DND-41 (cell line): ENCODE results near the gene SRP14.

Source experiments
- ATAC-seq: fragments of 200-7000 bp; cut with Tn5 transposase; 3 replicates; pipeline ENCODE4 v1.9.1; 2021; ENCODE audit warnings: low read depth; ENCODE audit not compliant: insufficient read depth
- DNase-seq: peaks from one replicate; pipeline ENCODE4 v3.0.0-alpha.2; 2020
- H2AFZ ChIP-seq: 2 replicates; pipeline ENCODE4 v1.6.0; 2012; ENCODE audit warnings: low read depth, low read length
- H3K27ac ChIP-seq: 2 replicates; pipeline ENCODE4 v1.5.1; 2012; ENCODE audit warnings: low read length, inconsistent platforms
- H3K27me3 ChIP-seq: fragments of 200-600 bp; sonication (generic); 2 replicates; pipeline ENCODE4 v1.6.0; 2012; ENCODE audit warnings: low read length, mild to moderate bottlenecking, inconsistent platforms; ENCODE audit not compliant: insufficient read depth, poor library complexity
- H3K36me3 ChIP-seq: 2 replicates; pipeline ENCODE4 v1.5.1; 2012; ENCODE audit warnings: low read length, inconsistent platforms; ENCODE audit not compliant: insufficient read depth
- H3K4me1 ChIP-seq: 2 replicates; pipeline ENCODE4 v1.5.1; 2012; ENCODE audit warnings: mild to moderate bottlenecking, low read length; ENCODE audit not compliant: insufficient read depth
- H3K4me2 ChIP-seq: 2 replicates; pipeline ENCODE4 v1.6.0; 2012; ENCODE audit warnings: mild to moderate bottlenecking, moderate library complexity, low read length, inconsistent platforms; ENCODE audit not compliant: insufficient read depth
- H3K4me3 ChIP-seq, 2 experiments: fragments of 200-600 bp in 1 of 2; shearing (Covaris generic) in 1 of 2; 2 replicates each; pipeline ENCODE4 v1.5.1; 2012 to 2016; ENCODE audit warnings: inconsistent platforms in 2 of 2, low read length in 2 of 2, mild to moderate bottlenecking in 2 of 2, low read depth in 1 of 2, moderate library complexity in 1 of 2
- H3K79me2 ChIP-seq: 2 replicates; pipeline ENCODE4 v1.6.0; 2012; ENCODE audit warnings: low read length, inconsistent platforms; ENCODE audit not compliant: insufficient read depth
- H3K9ac ChIP-seq: 2 replicates; pipeline ENCODE4 v1.6.0; 2012; ENCODE audit warnings: low read depth, mild to moderate bottlenecking, inconsistent platforms, low read length, moderate library complexity
- H3K9me3 ChIP-seq: 2 replicates; pipeline ENCODE4 v1.5.1; 2012; ENCODE audit warnings: low read length, moderate library complexity, mild to moderate bottlenecking, inconsistent platforms; ENCODE audit not compliant: insufficient read depth, severe bottlenecking
- H4K20me1 ChIP-seq: 2 replicates; pipeline ENCODE4 v1.6.0; 2012; ENCODE audit warnings: low read length; ENCODE audit not compliant: insufficient read depth
- EZH2 ChIP-seq: IDR thresholded peaks from 3 replicates; pipeline ENCODE4 v1.6.1; 2012; ENCODE audit warnings: borderline replicate concordance, low read depth, mild to moderate bottlenecking, moderate library complexity, low read length, inconsistent platforms; ENCODE audit not compliant: severe bottlenecking
- TF ChIP-seq, protein P1 (sequence below): IDR thresholded peaks from 2 replicates; pipeline ENCODE4 v1.5.1; 2012; ENCODE audit warnings: borderline replicate concordance, low read length, moderate library complexity, mild to moderate bottlenecking; ENCODE audit not compliant: poor library complexity, severe bottlenecking; ENCODE audit errors: extremely low read depth

Gene SRP14

GRCh38 chr15:40038638-40039543 is at the start of gene SRP14:
TSS of gene SRP14 (minus strand) at chr15:40039181. CDS start at chr15:40039116, 65 bp downstream.
- H3K9ac ChIP-seq = peak within 1 kb of the TSS; percentile 88
- peaks cover 63% of the 10 kb centered on the region for H3K79me2 ChIP-seq
- ATAC-seq (peak; percentile 95), DNase-seq (peak; percentile 93)
- peaks cover 34% of the 10 kb centered on the region for H3K4me1 ChIP-seq
- no peaks in the 10 kb centered on the region for H3K9me3 ChIP-seq
- peak within 1 kb of the TSS; percentile 89 for H3K4me2 ChIP-seq
- no peak for TF ChIP-seq EZH2
- TF ChIP-seq, protein P1, sequence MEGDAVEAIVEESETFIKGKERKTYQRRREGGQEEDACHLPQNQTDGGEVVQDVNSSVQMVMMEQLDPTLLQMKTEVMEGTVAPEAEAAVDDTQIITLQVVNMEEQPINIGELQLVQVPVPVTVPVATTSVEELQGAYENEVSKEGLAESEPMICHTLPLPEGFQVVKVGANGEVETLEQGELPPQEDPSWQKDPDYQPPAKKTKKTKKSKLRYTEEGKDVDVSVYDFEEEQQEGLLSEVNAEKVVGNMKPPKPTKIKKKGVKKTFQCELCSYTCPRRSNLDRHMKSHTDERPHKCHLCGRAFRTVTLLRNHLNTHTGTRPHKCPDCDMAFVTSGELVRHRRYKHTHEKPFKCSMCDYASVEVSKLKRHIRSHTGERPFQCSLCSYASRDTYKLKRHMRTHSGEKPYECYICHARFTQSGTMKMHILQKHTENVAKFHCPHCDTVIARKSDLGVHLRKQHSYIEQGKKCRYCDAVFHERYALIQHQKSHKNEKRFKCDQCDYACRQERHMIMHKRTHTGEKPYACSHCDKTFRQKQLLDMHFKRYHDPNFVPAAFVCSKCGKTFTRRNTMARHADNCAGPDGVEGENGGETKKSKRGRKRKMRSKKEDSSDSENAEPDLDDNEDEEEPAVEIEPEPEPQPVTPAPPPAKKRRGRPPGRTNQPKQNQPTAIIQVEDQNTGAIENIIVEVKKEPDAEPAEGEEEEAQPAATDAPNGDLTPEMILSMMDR = peak; percentile 1
- H3K36me3 ChIP-seq = peaks cover 49% of the 10 kb centered on the region
- H3K4me3 ChIP-seq = peak within 1 kb of the TSS; percentile 50 to 98
- H3K27ac ChIP-seq = peak within 1 kb of the TSS; percentile 96
- peak within 1 kb of the TSS; percentile 99 for H2AFZ ChIP-seq
- H4K20me1 ChIP-seq = peaks cover 4% of the 10 kb centered on the region; the same call in 1 of the 2 replicates
- no peaks in the 10 kb centered on the region for H3K27me3 ChIP-seq

DNA sequence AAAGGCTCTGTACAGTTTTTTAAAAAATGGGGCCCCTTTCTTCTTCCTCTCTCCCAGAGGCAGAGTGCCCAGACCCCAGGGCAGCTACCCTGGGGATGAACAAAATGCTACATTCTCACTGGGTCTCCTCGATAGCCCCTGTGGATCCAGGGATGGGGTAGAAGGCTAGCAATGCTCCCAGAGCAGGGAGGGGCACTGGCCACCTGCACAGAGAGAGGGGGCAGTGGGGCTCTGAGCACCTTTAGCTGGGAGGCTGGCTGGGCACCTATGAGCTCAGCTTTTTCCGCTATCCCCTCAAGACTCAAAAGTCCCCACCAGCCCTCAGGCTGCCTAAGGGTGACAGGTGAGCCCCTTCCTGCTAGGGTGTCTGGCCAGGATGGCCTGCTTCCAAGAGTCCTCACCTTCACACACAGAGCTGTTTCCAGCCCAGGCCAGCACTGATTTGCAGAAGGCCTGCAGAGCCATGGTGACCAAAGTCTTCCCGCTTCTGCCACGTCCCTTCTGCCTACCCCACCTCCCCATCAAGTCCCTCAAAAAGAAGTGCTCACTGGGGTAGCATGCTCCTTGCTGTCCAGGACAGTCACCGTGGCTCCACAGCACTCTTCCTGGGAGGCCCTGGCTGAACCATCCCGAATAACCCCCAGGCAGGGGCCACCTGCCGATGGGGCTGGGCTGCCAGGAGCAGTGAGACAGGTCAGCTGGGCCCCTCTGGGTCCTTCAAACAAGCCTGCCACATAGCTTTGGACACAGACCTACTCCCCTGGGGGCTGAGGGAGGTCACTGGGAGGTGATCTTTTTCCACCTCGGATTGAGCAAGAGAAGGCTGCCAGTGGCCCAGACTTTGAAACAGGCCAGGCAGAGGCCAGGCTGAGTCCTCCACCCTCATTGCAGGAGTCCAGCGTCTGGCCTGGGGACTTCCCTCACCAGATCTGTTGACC is 49.3 kb upstream of the SRP14 start:
- no peak overlapping the region for H2AFZ ChIP-seq
- ATAC-seq = no peak
- H3K4me3 ChIP-seq = no peak overlapping the region
- H3K79me2 ChIP-seq = no peaks in the 10 kb centered on the region
- H3K9ac ChIP-seq = no peak overlapping the region
- no peaks in the 10 kb centered on the region for H4K20me1 ChIP-seq
- H3K27me3 ChIP-seq = no peaks in the 10 kb centered on the region
- H3K9me3 ChIP-seq = no peaks in the 10 kb centered on the region
- TF ChIP-seq, protein P1 = no peak
- no peak for TF ChIP-seq EZH2
- H3K36me3 ChIP-seq = no peaks in the 10 kb centered on the region; the same call in 1 of the 2 replicates
- H3K4me1 ChIP-seq = no peaks in the 10 kb centered on the region
- no peak overlapping the region for H3K4me2 ChIP-seq
- H3K27ac ChIP-seq = no peak overlapping the region
- no peak for DNase-seq

DNA sequence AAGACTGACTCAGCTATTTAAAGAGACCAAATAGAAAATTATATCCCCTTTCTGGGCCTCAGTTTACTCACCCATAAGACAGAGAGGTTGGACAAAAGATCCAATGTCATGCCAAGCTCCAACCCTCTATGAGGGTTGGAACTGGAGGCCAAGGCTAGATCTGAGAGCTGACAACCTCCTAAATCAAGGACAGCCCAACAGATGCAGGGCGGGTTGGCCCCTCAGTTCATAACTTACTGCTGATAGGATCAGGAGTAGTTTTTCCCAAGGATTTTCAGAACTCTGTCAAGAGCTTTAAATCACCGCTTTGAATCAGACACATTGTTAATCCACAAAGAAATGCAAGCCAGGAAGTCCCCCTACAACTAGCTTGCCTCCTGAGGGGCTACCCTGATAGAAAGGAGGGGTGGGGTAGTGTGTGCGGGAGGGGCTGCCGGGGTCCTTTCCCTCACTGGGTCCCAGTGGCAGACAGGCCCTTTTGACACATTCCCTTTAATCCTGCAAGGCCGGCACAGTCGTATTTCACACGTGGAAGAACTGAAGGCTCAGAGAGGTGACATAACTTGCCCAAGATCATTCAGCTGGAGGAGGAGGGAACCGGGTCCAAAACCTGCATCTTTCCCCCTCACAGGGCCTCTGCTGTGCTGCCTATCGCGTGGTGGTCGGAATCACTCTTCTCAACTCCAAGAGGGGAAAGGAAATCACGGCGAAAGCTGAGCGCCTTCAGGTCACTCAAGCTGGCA is 48.3 kb upstream of the SRP14 start:
- DNase-seq (no peak), ATAC-seq (no peak)
- Histone ChIP-seq H3K27ac (no peak overlapping the region), H3K36me3 (no peaks in the 10 kb centered on the region; the same call in 1 of the 2 replicates), H3K79me2 (no peaks in the 10 kb centered on the region), H3K9me3 (no peaks in the 10 kb centered on the region), H3K4me1 (no peaks in the 10 kb centered on the region), H3K9ac (no peak overlapping the region), H3K4me3 (no peak overlapping the region), H3K4me2 (no peak overlapping the region), H4K20me1 (no peaks in the 10 kb centered on the region), H3K27me3 (no peaks in the 10 kb centered on the region), H2AFZ (no peak overlapping the region)
- TF ChIP-seq, protein P1 = no peak
- TF ChIP-seq EZH2 = no peak
